GM19463 (cell line): ENCODE measurements around the gene TMC7.
"Not testable (repeated sequence)": the region's sequence is repeated elsewhere in the genome, so short reads cannot be mapped to it uniquely, and the experiment has no call there.

Experiments used
- ATAC-seq: cut with Tn5 transposase; IDR thresholded peaks from one replicate; pipeline ENCODE4 v1.9.1; 2021; ENCODE audit warnings: mild to moderate bottlenecking, moderate library complexity; ENCODE audit not compliant: unreplicated experiment

The TMC7 gene

DNA sequence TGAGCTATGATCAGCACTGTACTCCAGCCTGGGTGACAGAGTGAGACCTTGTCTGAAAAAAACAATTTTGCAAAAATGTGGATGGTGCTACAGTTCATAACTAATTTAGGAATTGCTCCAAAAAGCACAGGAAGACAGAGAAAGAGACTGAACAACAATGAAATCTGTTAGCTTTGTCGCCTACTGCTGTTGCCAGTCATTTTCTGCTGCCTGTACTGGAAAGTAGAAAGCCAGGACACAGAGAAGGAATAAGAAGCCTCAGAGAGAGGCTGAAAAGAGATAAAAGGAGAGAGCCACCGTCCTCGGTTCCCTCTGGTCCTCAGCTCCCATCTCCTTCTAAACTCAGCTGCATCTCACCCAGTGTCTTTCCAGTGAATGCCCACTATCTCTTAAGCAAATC, 8.6 kb upstream of the TMC7 start:
- ATAC-seq, result no peak

DNA sequence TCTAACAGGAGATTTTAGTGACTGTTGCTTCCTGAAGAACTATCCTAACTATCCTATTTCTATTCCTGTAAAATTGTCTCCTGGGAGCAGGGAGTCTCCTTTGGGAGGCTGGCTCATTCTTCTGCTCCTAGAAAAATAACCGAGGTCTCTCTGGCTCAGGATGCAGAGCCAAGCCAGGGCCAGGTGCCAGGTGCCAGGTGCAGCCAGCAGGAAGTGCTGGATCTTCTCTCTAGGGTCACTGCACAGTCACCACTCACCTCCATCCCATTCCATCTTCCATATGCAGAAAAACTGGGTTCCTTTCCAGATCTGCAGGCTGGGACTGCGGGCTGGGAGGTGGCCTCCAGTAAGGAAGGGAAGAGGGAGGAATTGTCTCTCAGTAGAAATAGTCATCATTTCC, 3.8 kb upstream of the TMC7 start:
- no peak for ATAC-seq

DNA sequence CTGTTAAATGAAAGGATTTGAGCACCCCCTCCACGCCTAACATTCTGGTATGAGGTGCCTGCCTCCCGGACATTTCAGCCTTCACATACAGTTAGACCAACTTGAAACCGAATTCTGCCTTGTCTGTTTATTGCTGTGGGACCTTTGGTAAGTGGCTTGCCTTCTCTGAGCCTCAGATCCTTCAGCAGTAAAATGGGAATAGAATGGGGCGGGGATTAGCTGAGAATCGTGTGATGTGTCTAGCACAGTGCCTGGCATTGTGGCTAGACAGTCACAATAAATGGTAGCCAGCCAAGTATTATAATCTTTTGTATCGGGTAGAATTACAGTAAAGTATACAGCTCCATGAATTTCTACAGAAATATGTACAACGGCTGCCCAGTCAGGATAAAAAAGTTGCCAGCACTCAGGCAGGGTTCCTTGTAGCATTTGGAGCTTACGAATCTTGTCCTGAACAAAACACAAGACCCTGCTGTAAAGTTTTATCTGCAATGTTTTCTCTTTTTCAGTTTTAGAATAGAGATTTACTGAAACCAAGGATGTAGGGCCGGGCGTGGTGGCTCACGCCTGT, 786 bp downstream of the TMC7 start:
- ATAC-seq, result no peak

DNA sequence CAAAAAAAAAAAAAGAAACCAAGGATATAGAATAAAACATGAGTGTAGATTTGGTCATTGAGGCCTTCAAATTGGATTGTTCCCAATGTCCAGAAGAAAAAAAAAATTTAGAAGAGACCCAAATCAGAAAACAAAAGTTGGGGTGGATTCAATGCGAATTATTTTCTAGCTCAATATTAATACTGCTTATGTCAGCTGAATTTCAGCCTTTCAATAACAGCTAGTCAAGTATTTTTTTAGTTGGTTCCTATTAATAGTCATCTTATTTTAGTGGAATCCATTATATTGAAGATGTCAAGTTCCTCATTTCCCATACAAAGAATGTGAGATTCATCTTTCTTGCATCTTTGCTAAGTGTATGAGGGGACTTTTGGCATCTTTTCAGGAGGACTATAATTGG, 1.5 kb downstream of the TMC7 start:
- not testable (repeated sequence) for ATAC-seq

DNA sequence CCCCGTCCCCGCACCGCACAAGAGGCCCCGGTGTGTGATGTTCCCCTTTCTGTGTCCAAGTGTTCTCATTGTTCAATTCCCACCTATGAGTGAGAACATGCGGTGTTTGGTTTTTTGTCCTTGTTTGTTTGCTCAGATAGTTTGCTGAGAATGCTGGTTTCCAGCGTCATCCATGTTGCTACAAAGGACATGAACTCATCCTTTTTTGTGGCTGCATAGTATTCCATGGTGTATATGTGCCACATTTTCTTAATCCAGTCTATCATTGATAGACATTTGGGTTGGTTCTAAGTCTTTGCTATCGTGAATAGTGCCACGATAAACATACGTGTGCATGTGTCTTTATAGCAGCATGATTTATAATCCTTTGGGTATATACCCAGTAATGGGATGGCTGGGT, 8.0 kb downstream of the TMC7 start:
- ATAC-seq, result not testable (repeated sequence)

DNA sequence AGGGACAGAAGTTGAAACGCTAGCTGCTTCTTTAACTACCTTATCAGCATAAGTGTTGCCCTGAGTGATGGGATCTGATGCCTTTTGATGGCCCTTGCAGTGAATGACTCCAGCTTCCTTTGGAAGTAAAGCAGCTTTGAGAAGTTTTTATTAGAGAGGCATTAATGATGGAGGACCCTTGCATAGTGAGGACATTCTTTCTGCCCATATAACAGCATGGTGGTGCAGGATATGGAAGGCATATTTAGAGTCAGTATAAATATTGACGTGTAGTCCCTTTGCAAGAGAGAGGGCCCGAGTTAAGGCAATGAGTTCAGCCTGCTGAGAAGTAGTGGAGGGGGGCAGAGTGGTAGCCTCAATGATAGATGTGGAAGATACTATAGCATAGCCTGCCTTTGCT, 9.8 kb downstream of the TMC7 start:
- ATAC-seq, result not testable (repeated sequence)

DNA sequence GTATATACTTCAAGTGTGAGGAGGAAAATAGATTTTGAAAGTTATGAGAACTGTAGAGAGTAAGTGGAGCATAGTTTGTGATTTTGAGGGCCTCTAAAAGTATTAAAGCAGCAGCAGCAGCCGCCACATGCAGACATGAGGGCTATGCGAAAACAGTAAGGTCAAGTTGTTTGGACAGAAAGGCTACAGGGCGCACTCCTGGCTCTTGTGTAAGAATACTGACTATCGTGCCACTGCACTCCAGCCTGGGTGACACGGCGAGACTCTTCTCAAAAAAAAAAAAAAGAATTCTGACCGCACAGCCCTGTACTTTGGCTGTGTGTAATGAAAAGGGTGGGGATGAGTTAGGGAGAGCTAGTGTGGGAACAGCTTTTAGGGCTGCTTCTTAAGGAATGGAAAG, 10.4 kb downstream of the TMC7 start:
- ATAC-seq, result not testable (repeated sequence)

DNA sequence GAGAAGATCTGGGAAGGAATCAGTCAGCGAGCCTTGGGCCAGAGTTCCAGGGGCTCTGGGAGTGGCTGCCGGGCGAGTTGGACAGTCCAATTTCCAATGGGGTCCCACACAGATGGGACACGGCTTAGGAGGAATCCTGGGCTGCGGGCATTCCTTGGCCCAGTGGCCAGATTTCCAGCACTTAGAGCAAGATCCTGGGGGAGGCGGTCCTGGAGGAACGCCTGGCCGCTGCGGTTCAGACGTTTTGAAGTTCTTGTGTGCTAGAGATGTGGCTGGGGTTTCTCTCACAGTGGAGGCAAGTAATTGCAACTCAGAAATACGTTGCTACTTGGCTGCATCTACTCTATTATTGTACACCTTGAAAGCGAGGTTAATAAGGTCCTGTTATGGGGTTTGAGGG, 11.7 kb downstream of the TMC7 start:
- not testable (repeated sequence) for ATAC-seq

DNA sequence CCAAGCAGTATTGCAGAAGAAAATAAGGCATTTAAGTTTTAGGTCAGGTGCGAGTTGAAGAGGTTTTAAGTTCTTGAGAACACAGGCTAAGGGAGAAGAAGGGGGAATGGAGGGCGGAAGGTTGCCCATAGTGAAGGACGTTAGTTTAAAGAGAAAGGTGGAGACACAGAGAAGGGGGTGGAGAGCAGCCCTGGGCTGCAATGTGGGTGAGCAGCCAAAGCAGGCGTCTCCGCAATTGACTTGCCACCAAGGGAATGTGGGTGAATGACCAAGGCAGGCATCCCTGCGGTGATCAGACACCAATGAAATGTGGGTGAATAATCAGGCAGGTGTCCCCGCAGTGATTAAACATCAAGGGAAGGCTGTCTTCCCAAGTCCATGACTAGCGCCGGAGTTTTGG, 12.8 kb downstream of the TMC7 start:
- not testable (repeated sequence) for ATAC-seq

DNA sequence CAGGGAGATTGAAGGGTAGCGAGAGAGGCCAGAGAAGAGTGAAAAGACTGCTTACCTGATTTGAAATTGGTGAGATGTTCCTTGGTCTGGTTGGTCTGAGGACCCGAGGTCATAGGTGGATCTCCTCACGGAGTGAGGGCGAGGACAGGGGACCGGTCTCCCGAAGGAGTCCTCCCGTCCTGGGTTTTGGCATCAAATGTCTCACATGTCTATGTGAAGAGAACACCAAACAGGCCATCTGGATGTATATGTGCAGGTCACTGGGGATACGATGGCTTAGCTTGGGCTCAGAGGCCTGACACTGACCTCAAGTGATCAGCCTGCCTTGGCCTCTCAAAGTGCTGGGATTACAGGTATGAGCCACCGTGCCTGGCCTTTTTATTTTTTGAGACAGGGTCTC, 13.3 kb downstream of the TMC7 start:
- ATAC-seq, result not testable (repeated sequence)

DNA sequence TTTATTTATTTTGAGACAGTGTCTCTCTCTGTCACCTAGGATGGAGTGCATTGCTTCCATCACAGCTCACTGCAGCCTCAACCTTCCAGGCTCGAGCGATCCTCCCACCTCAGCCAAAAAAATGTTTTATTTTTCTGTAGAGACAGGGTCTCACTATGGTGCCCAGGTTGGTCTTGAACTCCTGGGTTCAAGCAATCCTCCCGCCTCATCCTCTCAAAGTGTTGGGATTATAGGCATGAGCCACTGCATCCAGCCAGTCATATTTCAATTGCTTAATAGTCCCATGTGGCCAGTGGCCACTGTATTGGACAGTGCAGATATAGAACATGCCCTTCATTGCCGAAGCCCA, 15.3 kb downstream of the TMC7 start:
- no peak for ATAC-seq

DNA sequence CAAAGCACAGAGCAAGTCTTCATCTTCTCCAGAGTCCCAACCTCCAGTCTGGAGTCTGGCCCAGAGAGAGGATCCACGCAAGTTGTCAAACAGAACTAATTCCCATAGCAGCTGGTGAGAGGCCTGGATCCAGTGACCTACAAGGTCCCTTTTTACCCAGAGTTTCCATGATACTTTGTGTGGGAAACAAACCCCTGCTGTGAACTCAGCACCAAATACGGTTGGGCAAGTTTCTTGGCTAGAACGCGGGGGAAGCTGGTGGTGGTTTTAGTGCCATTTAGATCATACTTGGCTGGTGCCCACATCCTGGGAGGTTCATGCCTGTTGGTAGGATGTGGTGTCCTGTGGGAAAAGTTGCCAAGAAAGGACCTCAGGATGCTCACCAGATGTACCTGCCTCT, 18.1 kb downstream of the TMC7 start:
- no peak for ATAC-seq

DNA sequence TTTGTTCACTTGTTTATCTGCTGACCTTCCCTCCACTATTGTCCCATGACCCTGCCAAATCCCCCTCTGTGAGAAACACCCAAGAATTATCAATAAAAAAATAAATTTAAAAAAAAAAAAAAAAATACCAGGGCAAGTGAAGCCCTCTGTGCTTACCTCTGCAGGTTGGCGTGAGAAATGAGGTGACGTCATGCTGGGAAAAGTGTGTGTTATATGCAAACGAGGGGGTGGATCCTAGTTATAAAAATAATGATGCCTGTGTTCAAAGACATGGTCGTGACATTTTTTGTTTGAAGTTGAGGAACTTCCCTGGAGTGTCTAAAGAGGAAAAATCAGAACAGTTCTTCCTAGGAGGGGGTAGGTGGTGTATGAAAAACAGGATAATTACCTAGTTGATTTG, 20.2 kb downstream of the TMC7 start:
- no peak for ATAC-seq

DNA sequence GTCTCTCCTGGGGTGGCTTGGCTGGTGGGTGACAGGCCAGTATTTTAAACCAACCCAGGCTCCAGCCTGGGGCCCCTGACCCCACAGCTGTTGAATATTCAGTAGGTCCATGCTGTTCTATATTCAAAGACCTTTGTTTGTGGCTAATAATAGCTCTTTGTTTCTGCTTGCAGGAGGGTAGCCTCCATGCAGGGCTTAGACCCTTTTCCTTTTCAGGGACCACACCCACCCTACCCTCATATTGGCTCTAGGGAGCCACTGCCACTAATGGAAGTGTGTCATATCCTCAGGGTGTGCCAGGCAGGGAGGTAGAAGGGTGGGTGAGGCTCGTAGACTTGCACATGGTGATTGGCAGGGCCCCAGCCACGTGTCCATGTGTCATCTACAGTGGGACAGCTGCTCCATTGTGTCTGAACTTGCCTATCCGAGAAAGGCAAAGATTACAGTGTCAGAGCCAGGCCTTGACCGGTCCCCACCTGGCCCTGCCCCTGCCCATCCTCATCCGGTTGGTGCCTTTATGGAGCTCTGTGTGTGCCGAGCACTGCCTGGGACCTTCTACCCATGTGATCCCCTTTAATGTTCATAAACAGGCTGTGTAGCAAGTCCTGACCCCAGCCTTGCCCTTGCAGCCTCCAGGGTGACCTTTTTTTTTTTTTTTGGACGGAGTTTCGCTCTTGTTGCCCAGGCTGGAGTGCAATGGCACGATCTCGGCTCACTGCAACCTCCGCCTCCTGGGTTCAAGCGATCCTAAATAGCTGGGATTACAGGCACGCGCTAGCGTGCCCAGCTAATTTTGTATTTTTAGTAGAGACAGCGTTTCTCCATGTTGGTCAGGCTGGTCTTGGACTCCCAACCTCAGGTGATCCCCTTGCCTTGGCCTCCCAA, 22.1 kb downstream of the TMC7 start:
- ATAC-seq, result no peak

DNA sequence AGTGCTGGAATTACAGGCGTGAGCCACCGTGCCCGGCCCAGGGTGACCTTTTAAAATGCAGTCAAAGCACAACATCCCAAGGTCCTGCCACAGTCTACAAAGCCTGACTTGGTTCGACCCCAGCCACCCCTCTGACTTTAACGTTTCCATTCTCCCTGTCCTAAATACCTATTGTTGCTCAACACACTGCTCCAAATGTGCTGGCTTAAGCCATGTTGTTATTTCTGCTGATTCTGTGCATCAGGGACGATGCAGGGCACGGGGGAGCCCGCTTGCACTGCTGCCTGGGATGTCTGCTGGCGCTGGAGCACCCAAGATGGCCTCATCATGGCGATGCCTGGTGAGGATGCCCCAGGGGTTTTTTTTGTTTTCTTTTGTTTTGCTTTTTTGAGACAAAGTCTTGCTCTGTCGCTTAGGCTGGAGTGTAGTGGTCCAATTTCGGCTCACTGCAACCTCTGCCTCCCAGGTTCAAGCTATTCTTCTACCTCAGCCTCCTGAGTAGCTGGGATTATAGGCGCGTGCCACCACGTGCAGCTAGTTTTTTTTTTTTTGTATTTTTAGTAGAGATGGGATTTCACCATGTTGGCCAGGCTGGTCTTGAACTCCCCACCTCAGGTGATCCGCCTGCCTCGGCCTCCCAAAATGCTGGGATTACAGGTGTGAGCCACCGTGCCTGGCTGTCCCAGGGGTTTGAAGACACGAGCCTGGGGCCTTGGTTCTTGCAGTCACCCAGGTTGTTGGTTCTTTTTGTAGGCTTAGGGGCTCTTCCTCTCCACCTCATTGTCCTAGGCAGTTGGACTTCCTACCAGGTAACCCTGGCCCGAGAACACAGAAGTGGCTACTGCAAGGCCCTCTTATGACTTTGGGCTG, 22.9 kb downstream of the TMC7 start:
- ATAC-seq, result no peak

DNA sequence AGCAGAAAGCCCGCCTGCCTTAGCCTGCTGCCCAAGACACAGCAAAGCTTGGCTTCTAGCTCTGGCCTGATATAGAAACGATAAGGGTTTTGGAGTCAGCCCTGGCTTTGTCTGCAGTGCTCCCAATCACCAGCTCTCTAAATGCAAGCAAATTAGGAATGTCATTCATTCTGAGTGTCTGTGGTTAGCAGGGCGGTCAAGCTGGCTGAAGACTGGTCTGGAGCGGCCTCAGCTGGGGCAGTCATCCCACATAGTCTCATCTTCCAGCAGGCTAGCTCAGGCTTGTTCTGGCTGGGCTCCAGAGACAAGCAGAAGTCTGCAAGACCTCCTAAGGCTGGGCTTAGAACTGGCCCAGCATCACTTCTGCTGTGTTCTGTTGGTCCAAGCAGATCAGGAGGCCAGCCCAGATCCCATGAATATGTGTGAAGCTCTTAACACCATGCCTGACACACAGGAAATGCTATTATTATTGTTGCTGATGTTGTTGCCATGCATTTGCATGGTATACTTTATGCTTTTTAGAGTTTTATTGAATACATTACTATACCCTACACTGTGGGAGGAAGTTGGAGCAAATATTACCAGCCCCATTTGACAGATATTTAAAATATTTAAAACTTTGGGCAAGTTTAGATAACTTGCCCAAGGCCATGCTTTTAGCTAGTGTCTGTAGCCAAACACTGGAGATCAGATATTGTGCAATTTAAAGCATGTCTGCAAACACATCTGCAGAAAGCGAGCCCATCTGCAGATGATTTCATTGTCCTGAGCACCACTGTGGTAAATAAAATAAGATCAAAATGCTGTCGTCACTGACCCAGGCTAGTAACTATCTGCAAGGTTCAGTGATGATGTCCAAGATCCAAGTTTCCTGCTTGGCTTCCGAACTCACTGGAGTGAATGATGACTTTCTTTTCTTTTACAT, 24.8 kb downstream of the TMC7 start:
- no peak for ATAC-seq

DNA sequence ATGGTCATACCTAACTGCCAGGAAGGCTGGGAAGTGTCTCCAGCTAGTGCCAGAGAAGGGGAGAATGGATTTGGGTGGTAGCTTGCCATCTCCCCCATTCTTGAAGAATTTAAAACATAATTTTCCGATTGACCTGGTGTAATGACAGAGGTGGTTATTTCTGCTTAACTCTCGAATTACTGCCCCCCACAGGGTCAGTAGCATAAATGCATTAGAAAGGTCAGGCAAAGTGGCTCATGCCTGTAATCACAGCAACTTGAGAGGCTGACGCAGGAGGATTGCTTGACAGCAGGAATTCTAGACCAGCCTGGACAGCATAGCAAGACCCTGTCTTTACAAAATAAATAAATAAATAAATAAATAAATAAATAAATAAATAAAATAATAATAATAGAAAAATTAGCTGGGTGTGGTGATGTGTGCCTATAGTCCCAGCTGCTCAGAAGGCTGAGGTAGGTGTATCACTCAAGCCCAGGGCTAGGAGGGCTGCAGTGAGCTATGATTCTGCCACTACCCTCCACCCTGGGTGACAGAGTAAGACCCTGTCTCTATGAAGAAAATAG, 27.5 kb downstream of the TMC7 start:
- ATAC-seq, result no peak

DNA sequence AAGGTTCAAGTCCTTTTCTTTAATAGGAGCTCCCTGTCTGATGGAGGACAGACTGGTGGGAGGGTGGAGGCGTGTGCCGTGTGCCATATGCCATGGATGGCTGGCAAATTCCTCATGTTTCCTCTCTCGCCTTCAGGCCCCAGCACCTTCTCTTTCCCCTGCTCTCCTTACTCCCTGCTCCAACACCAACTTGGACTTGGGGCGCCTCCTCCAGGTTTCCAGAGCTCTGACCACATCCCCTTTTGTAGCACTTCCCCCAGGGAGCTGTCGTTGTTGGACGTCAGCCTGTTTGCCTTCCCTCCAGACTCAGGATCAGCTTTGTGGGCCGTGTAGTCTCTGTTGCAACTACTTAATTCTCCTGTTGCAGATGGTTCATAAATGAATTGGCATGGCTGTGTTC, 30.7 kb downstream of the TMC7 start:
- ATAC-seq, result no peak

DNA sequence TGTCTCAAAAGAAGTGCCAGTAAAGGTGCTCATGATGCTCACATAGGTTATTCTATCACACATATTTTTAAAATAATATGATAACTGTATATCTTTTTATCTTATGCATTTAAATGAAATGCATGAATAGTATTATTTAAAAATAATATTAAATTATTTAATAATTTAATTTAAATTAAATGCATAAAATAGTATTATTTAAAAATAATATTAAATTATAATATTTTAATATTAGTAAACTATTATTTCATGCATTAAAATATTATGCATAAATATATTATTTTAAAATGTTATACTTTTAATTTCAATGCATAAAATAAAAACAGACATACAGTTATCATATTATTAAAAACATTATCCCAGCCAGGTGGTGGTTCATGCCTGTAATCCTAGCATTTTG, 33.4 kb downstream of the TMC7 start:
- ATAC-seq, result no peak

DNA sequence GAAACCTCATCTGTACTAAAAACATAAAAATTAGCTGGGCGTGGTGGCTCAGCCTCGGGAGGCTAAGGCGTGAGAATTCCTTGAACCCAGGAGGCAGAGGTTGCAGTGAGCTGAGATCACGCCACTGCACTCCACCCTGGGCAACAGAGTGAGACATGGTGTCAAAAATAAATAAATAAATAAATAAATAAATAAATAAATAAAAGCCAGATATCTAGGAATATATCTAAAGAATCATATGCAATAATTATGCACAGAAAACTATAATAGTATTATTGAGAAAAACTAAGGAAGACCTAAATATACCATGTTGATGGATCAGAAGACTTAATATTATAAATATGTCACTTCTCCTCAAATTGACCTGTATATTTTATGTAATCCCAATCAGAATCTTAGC, 37.0 kb downstream of the TMC7 start:
- no peak for ATAC-seq
